H1 (cell line): Measurements from ENCODE around the gene STRN. TPM values are rescaled to one million over a fixed set of nuclear protein-coding genes. Genes with fewer than 3 reads are reported as not detected.

Experiments used
- ATF2 ChIP-seq: IDR thresholded peaks from 2 replicates; pipeline ENCODE4 v1.6.1; 2012; ENCODE audit warnings: low read length, inconsistent platforms
- CHD7 ChIP-seq: fragments of 300-600 bp; sonication (generic); IDR thresholded peaks from 2 replicates; pipeline ENCODE4 v1.7.1; 2012; ENCODE audit warnings: low read length, moderate library complexity, mild to moderate bottlenecking, inconsistent platforms; ENCODE audit not compliant: insufficient replicate concordance
- CTBP2 ChIP-seq: IDR thresholded peaks from 2 replicates; pipeline ENCODE4 v1.7.0; 2011; ENCODE audit warnings: borderline replicate concordance, mild to moderate bottlenecking, moderate library complexity, mixed read lengths, low read length; ENCODE audit not compliant: insufficient read depth, insufficient read length
- FOSL1 ChIP-seq: IDR thresholded peaks from 2 replicates; pipeline ENCODE4 v1.6.1; 2011; ENCODE audit warnings: mild to moderate bottlenecking, low read depth, low read length, moderate library complexity; ENCODE audit not compliant: insufficient read depth
- YY1 ChIP-seq: IDR thresholded peaks from 2 replicates; pipeline ENCODE4 v1.6.1; 2011; ENCODE audit warnings: low read depth, mild to moderate bottlenecking, low read length
- polyA plus RNA-seq, 7 experiments: library from polyadenylated mRNA; depleted of rRNA in 3 of 7; stranded (reverse) in 5 of 7; unstranded in 2 of 7; fragments of >200 nt in 5 of 7; fragments of 200-250 nt in 2 of 7; gene quantifications; 1 replicate in 5 of 7; 2 replicates in 1 of 7; 4 replicates in 1 of 7; pipeline versions ENCODE4 v1.2.1 to v1.2.3, GENCODE V29; 2011 to 2013; ENCODE audit warnings: missing spikeins in 2 of 7, mixed read lengths in 2 of 7
- total RNA-seq: library from RNA; stranded (reverse); fragmentation: NEBNext Ultra II Directional; extraction: Animal tissue kit (Norgen Biotek cat#: 25700); gene quantifications from 2 replicates; pipeline ENCODE4 v1.2.1, GENCODE V29; 2021

STRN gene
- total and polyA plus RNA-seq, 2 of the 8 experiments (the other 6 are each of a cell fraction or from before 2014, with no cell fraction given) = 8.3 to 47.0 TPM

- TF ChIP-seq CHD7 (no peak), FOSL1 (no peak), CTBP2 (no peak), ATF2 (no peak), YY1 (no peak)
These were observed 145.3 kb downstream of the STRN start (continued) for GRCh38 chr2:36820942-36821605.
